Esophagus muscularis mucosa (tissue), 4 donors: Measurements from ENCODE around the gene SDK1. TPM values are rescaled to one million over a fixed set of nuclear protein-coding genes. Genes with fewer than 3 reads are reported as not detected.
"Not testable (repeated sequence)": the region's sequence is repeated elsewhere in the genome, so short reads cannot be mapped to it uniquely, and the experiment has no call there.

Experiments used
- DNase-seq: peaks from one replicate; pipeline ENCODE4 v3.0.0-alpha.2; 2017; ENCODE audit errors: extremely low spot score
- H3K27ac ChIP-seq, 4 donors: fragments of 200-600 bp; sonication (generic); replicated peaks in 1 of 4; 1 replicate in 3 of 4; 2 replicates in 1 of 4; pipeline ENCODE4 v1.5.1; 2016 to 2019; ENCODE audit warnings: mild to moderate bottlenecking in 1 of 4
- H3K27me3 ChIP-seq, 4 donors: fragments of 200-600 bp; sonication (generic); one replicate each; pipeline versions ENCODE4 v1.5.1 to v1.6.0; 2016 to 2019
- H3K36me3 ChIP-seq, 4 donors: fragments of 200-600 bp; sonication (generic); one replicate each; pipeline ENCODE4 v1.5.1; 2016 to 2019
- H3K4me1 ChIP-seq, 4 donors: fragments of 200-600 bp; sonication (generic); one replicate each; pipeline ENCODE4 v1.5.1; 2016 to 2019
- H3K4me3 ChIP-seq, 4 donors: fragments of 200-600 bp; sonication (generic); 1 replicate in 2 of 4; 2 replicates in 2 of 4; pipeline ENCODE4 v1.5.1; 2016 to 2019; ENCODE audit warnings: mild to moderate bottlenecking in 4 of 4, moderate library complexity in 1 of 4
- H3K9me3 ChIP-seq, 4 donors: fragments of 200-600 bp; sonication (generic); 1 replicate in 3 of 4; 2 replicates in 1 of 4; pipeline ENCODE4 v1.5.1; 2016 to 2019
- CTCF ChIP-seq, 3 experiments: fragments of 200-600 bp in 2 of 3; fragments of 450-650 bp in 1 of 3; sonication (generic) in 2 of 3; IDR thresholded peaks; one replicate each; pipeline ENCODE4 v1.5.1; 2017 to 2019; ENCODE audit warnings: antibody characterized with exemption in 3 of 3, mild to moderate bottlenecking in 2 of 3, moderate library complexity in 1 of 3
- EP300 ChIP-seq: sonication (generic); formaldehyde crosslinking; IDR thresholded peaks from one replicate; pipeline ENCODE4 v1.6.1; 2017; ENCODE audit warnings: antibody characterized with exemption
- POLR2A ChIP-seq: fragments of 450-650 bp; IDR thresholded peaks from one replicate; pipeline ENCODE4 v1.6.1; 2017; ENCODE audit warnings: antibody characterized with exemption, moderate library complexity, mild to moderate bottlenecking, low read depth
- POLR2AphosphoS5 ChIP-seq, 2 donors: sonication (generic); formaldehyde crosslinking; IDR thresholded peaks; one replicate each; pipeline ENCODE4 v1.6.1; 2017; ENCODE audit warnings: antibody characterized with exemption in 2 of 2
- WGBS: methylation state at CpG from one replicate; pipeline ENCODE4 v1.1.5; 2018; 5-methylcytosine and 5-hydroxymethylcytosine counted together
- intact Hi-C: fragments of 100-400 bp; cut with DNase I; formaldehyde crosslinking; loops from one replicate; pipeline ENCODE4 v1.15.1; 2023
- total RNA-seq, 4 donors: library from RNA; depleted of rRNA; stranded (reverse); fragments of >200 nt; gene quantifications; one replicate each; pipeline versions ENCODE4 v1.1.0 to v1.2.1, GENCODE V29; 2016

Gene SDK1
- total RNA-seq, 4 donors from 2014 or later = 7.8 to 18.6 (median 12.0) TPM

- WGBS = 94% methylated on average over 12 of the region's 12 CpGs
- intact Hi-C loops = no loop called here
Measured at GRCh38 chr7:4091767-4092166, 790.7 kb downstream of the SDK1 start.

GRCh38 chr7:4093035-4093434 is 792.0 kb downstream of the SDK1 start:
- Histone ChIP-seq H3K27me3 (no peaks in the 10 kb centered on the region), H3K4me3 (no peak overlapping the region), H3K36me3 (no peaks in the 10 kb centered on the region), H3K27ac (no peak overlapping the region), H3K9me3 (peaks cover 0 to 9% (median 5%) of the 10 kb centered on the region in 4 donors), H3K4me1 (no peaks in the 10 kb centered on the region)
- no peak for DNase-seq
- intact Hi-C loops = no loop called here
- 82% methylated on average over 2 of the region's 2 CpGs for WGBS
- TF ChIP-seq POLR2AphosphoS5 (IDR thresholded peaks at IDR 0.05) = no peak
- TF ChIP-seq EP300 = no peak

More at GRCh38 chr7:4091767-4092166, 790.7 kb downstream of the SDK1 start:
- Histone ChIP-seq H3K4me3 (no peak overlapping the region), H3K9me3 (peaks cover 0 to 9% (median 5%) of the 10 kb centered on the region in 4 donors), H3K27me3 (no peaks in the 10 kb centered on the region), H3K4me1 (no peaks in the 10 kb centered on the region), H3K27ac (no peak overlapping the region), H3K36me3 (no peaks in the 10 kb centered on the region)
- DNase-seq = no peak
- TF ChIP-seq EP300 (no peak), CTCF (IDR thresholded peaks at IDR 0.05) (no peak), POLR2A (no peak), POLR2AphosphoS5 (IDR thresholded peaks at IDR 0.05) (no peak)

- H3K27ac ChIP-seq = no peak overlapping the region
- WGBS = 87% methylated on average over 21 of the region's 21 CpGs
- no peaks in the 10 kb centered on the region for H3K27me3 ChIP-seq
- intact Hi-C loops = no loop called here
- peaks cover 0 to 9% (median 5%) of the 10 kb centered on the region in 4 donors for H3K9me3 ChIP-seq
- no peaks in the 10 kb centered on the region for H3K4me1 ChIP-seq
- no peak for DNase-seq
- TF ChIP-seq EP300 (no peak), POLR2A (no peak), POLR2AphosphoS5 (IDR thresholded peaks at IDR 0.05) (no peak), CTCF (IDR thresholded peaks at IDR 0.05) (no peak)
- H3K36me3 ChIP-seq = no peaks in the 10 kb centered on the region
- no peak overlapping the region for H3K4me3 ChIP-seq
Measured at GRCh38 chr7:4093483-4093882, 792.4 kb downstream of the SDK1 start.

GRCh38 chr7:4094158-4094557 is 793.1 kb downstream of the SDK1 start:
- H3K4me3 ChIP-seq, H3K36me3 ChIP-seq, DNase-seq, H3K4me1 ChIP-seq, H3K27me3 ChIP-seq, intact Hi-C loops, H3K27ac ChIP-seq, H3K9me3 ChIP-seq: not testable (repeated sequence)
- 100% methylated on average over 3 of the region's 9 CpGs for WGBS

GRCh38 chr7:4097001-4097609 is 796.1 kb downstream of the SDK1 start:
- no peak for DNase-seq
- intact Hi-C loops = no loop called here
- no peak overlapping the region for H3K4me3 ChIP-seq
- no peaks in the 10 kb centered on the region for H3K36me3 ChIP-seq
- H3K27me3 ChIP-seq = no peaks in the 10 kb centered on the region
- H3K27ac ChIP-seq = no peak overlapping the region
- TF ChIP-seq EP300 (no peak), POLR2A (no peak), CTCF (IDR thresholded peaks at IDR 0.05) (no peak), POLR2AphosphoS5 (IDR thresholded peaks at IDR 0.05) (no peak)
- H3K4me1 ChIP-seq = no peaks in the 10 kb centered on the region
- no peaks in the 10 kb centered on the region for H3K9me3 ChIP-seq
- 84% methylated on average over 8 of the region's 12 CpGs for WGBS

GRCh38 chr7:4098169-4098568 is 797.1 kb downstream of the SDK1 start:
- H3K27me3 ChIP-seq = no peaks in the 10 kb centered on the region
- no peak for DNase-seq
- H3K4me3 ChIP-seq = no peak overlapping the region
- no peaks in the 10 kb centered on the region for H3K36me3 ChIP-seq
- H3K9me3 ChIP-seq = no peaks in the 10 kb centered on the region
- no peaks in the 10 kb centered on the region for H3K4me1 ChIP-seq
- H3K27ac ChIP-seq = no peak overlapping the region
- intact Hi-C loops = no loop called here
- WGBS = 86% methylated on average over 11 of the region's 11 CpGs
- TF ChIP-seq CTCF (IDR thresholded peaks at IDR 0.05) = no peak
- TF ChIP-seq POLR2A = no peak
- no peak for TF ChIP-seq EP300
- no peak for TF ChIP-seq POLR2AphosphoS5 (IDR thresholded peaks at IDR 0.05)
